ENCODE measurements around the gene PGM2. TPM values are rescaled to one million over a fixed set of nuclear protein-coding genes. Genes with fewer than 3 reads are reported as not detected.

PGM2 gene
- total RNA-seq, 1 donor from 2014 or later: 13.1 TPM

- DNase-seq (ENCODE audit: missing footprints) (no peak), ATAC-seq (peak; percentile 71)
- intact Hi-C loops (cut with DNase I): loop anchor here (2.0 kb wide), 1 partner anchor 59 kb away; the partner anchor contains the start of gene PGM2
Measured at GRCh38 chr4:37885496-37885895, 59.0 kb downstream of the PGM2 start.

- ATAC-seq (peak; percentile 92), DNase-seq (ENCODE audit: missing footprints) (peak; percentile 87)
- intact Hi-C loops (cut with DNase I): loop anchor here (2.0 to 5.0 kb wide), 3 partner anchors 87 to 145 kb away; no protein-coding TSS in a partner anchor
Measured at GRCh38 chr4:37889849-37890800, 63.6 kb downstream of the PGM2 start.

- ATAC-seq: peak; percentile 70
- DNase-seq (ENCODE audit: missing footprints): peak; percentile 90
- intact Hi-C loops (cut with DNase I): loop anchor here (2.0 to 5.0 kb wide), 3 partner anchors 88 to 144 kb away; no protein-coding TSS in a partner anchor
Measured at GRCh38 chr4:37890801-37891259, 64.3 kb downstream of the PGM2 start, which contains the start of gene TBC1D1. Gene TBC1D1 (plus strand): TSS chr4:37891084. CDS start chr4:37902096, 11,012 bp downstream.

- DNase-seq (ENCODE audit: missing footprints): no peak
- intact Hi-C loops (cut with DNase I): loop anchor here (2.0 to 5.0 kb wide), 4 partner anchors 79 to 143 kb away; no protein-coding TSS in a partner anchor
- peak; percentile 19 for ATAC-seq
Measured at GRCh38 chr4:37891260-37892159, 65.0 kb downstream of the PGM2 start.

GRCh38 chr4:37892641-37893040, 66.2 kb downstream of the PGM2 start:
- DNase-seq (ENCODE audit: missing footprints) (no peak), ATAC-seq (no peak)
- intact Hi-C loops (cut with DNase I): loop anchor here (2.0 to 5.0 kb wide), 2 partner anchors 78 to 125 kb away; no protein-coding TSS in a partner anchor

- ATAC-seq (no peak), DNase-seq (ENCODE audit: missing footprints) (no peak)
- intact Hi-C loops (cut with DNase I): loop anchor here (2.0 to 5.0 kb wide), 2 partner anchors 78 to 124 kb away; no protein-coding TSS in a partner anchor
Measured at GRCh38 chr4:37893164-37893563, 66.7 kb downstream of the PGM2 start.

- intact Hi-C loops (cut with DNase I): no loop called here
- ATAC-seq (no peak), DNase-seq (ENCODE audit: missing footprints) (no peak)
Measured at GRCh38 chr4:37895271-37895670, 68.8 kb downstream of the PGM2 start.

GRCh38 chr4:37896206-37896860, 69.8 kb downstream of the PGM2 start:
- ATAC-seq (no peak), DNase-seq (ENCODE audit: missing footprints) (no peak)
- intact Hi-C loops (cut with DNase I): no loop called here

GRCh38 chr4:37902212-37902611, 75.7 kb downstream of the PGM2 start:
- DNase-seq (ENCODE audit: missing footprints) (no peak), ATAC-seq (no peak)
- intact Hi-C loops (cut with DNase I): no loop called here

- DNase-seq (ENCODE audit: missing footprints): no peak
- intact Hi-C loops (cut with DNase I): no loop called here
- ATAC-seq: no peak
Measured at GRCh38 chr4:37902738-37903693, 76.5 kb downstream of the PGM2 start.

- ATAC-seq (no peak), DNase-seq (ENCODE audit: missing footprints) (no peak)
- intact Hi-C loops (cut with DNase I): no loop called here
Measured at GRCh38 chr4:37903901-37904300, 77.4 kb downstream of the PGM2 start.

GRCh38 chr4:37904824-37905223, 78.3 kb downstream of the PGM2 start:
- intact Hi-C loops (cut with DNase I): no loop called here
- no peak for DNase-seq (ENCODE audit: missing footprints)
- ATAC-seq: no peak

- intact Hi-C loops (cut with DNase I): no loop called here
- DNase-seq (ENCODE audit: missing footprints) (no peak), ATAC-seq (no peak)
Measured at GRCh38 chr4:37905533-37906169, 79.2 kb downstream of the PGM2 start.

GRCh38 chr4:37908488-37909331, 82.2 kb downstream of the PGM2 start:
- intact Hi-C loops (cut with DNase I): no loop called here
- ATAC-seq (peak; percentile 60), DNase-seq (ENCODE audit: missing footprints) (no peak)

- ATAC-seq (peak; percentile 82), DNase-seq (ENCODE audit: missing footprints) (no peak)
- intact Hi-C loops (cut with DNase I): loop anchor here (2.0 kb wide), 1 partner anchor 27 kb away; no protein-coding TSS in a partner anchor
Measured at GRCh38 chr4:37909332-37910090, 83.0 kb downstream of the PGM2 start.

All from Right ventricle myocardium inferior (tissue), 1 donor.